Activated T-cell treated with anti-CD3 and anti-CD28 coated beads, Interleukin-2, amount 50 U/mL, for 72 hours (primary cell): ENCODE measurements around the gene FAT1. TPM values are rescaled to one million over a fixed set of nuclear protein-coding genes. Genes with fewer than 3 reads are reported as not detected.

Experiments used
- ATAC-seq, 2 donors: fragments of 150-1000 bp; cut with Tn5 transposase; replicated peaks in 1 of 2; 2 replicates each; pipeline ENCODE4 v1.10.0; 2021; ENCODE audit warnings: moderate library complexity in 2 of 2, mild to moderate bottlenecking in 1 of 2
- DNase-seq, 2 donors: peaks; one replicate each; pipeline ENCODE4 v3.0.0; 2021 to 2022; ENCODE audit warnings: mixed read lengths in 1 of 2
- H3K27ac Mint-ChIP-seq: one replicate; pipeline ENCODE4 v1.8.0; 2022; ENCODE audit warnings: mild to moderate bottlenecking, moderate library complexity, mixed read lengths
- H3K27me3 Mint-ChIP-seq: one replicate; pipeline ENCODE4 v1.8.0; 2022; ENCODE audit warnings: low read depth, mixed read lengths
- H3K36me3 Mint-ChIP-seq, 2 donors: one replicate each; pipeline ENCODE4 v1.8.0; 2022; ENCODE audit warnings: mixed read lengths in 2 of 2, mild to moderate bottlenecking in 1 of 2; ENCODE audit not compliant: insufficient read depth in 2 of 2
- H3K4me1 Mint-ChIP-seq: one replicate; pipeline ENCODE4 v1.8.0; 2022; ENCODE audit warnings: low read depth, mixed read lengths
- H3K4me3 Mint-ChIP-seq, 2 donors: one replicate each; pipeline ENCODE4 v1.8.0; 2022; ENCODE audit warnings: mild to moderate bottlenecking in 2 of 2, mixed read lengths in 2 of 2, moderate library complexity in 2 of 2
- H3K9me3 Mint-ChIP-seq, 2 donors: one replicate each; pipeline ENCODE4 v1.8.0; 2022; ENCODE audit warnings: mixed read lengths in 2 of 2
- total RNA-seq, 2 donors: library from RNA; stranded (reverse); gene quantifications; one replicate each; pipeline ENCODE4 v1.2.3, GENCODE V29; 2022

Gene FAT1
- total RNA-seq, 2 donors from 2014 or later, result 0.07 to 0.36 TPM

- Mint-ChIP-seq H3K9me3 (peaks cover 2 to 6% of the 10 kb centered on the region in 2 donors), H3K4me3 (no peak overlapping the region), H3K36me3 (no peaks in the 10 kb centered on the region), H3K27me3 (no peaks in the 10 kb centered on the region), H3K27ac (no peak overlapping the region), H3K4me1 (no peaks in the 10 kb centered on the region)
- DNase-seq, result no peak
- no peak for ATAC-seq
Measured at GRCh38 chr4:186708554-186708953, 15.1 kb downstream of the FAT1 start.

- Mint-ChIP-seq H3K36me3 (no peaks in the 10 kb centered on the region), H3K9me3 (peaks cover 2 to 6% of the 10 kb centered on the region in 2 donors), H3K27me3 (no peaks in the 10 kb centered on the region), H3K4me3 (no peak overlapping the region), H3K27ac (no peak overlapping the region), H3K4me1 (no peaks in the 10 kb centered on the region)
- DNase-seq, result no peak
- no peak for ATAC-seq
Measured at GRCh38 chr4:186707996-186708395, 15.7 kb downstream of the FAT1 start.

- H3K4me1 Mint-ChIP-seq, result no peaks in the 10 kb centered on the region
- DNase-seq (no peak), ATAC-seq (no peak)
- no peak overlapping the region for H3K27ac Mint-ChIP-seq
- no peaks in the 10 kb centered on the region for H3K36me3 Mint-ChIP-seq
- no peak overlapping the region for H3K4me3 Mint-ChIP-seq
- peaks cover 2 to 6% of the 10 kb centered on the region in 2 donors for H3K9me3 Mint-ChIP-seq
- no peaks in the 10 kb centered on the region for H3K27me3 Mint-ChIP-seq
Measured at GRCh38 chr4:186707574-186707973, 16.1 kb downstream of the FAT1 start.

- H3K4me1 Mint-ChIP-seq, result no peaks in the 10 kb centered on the region
- H3K4me3 Mint-ChIP-seq, result no peak overlapping the region
- no peak for DNase-seq
- peaks cover 2 to 4% of the 10 kb centered on the region in 2 donors for H3K9me3 Mint-ChIP-seq
- no peaks in the 10 kb centered on the region for H3K27me3 Mint-ChIP-seq
- H3K27ac Mint-ChIP-seq, result no peak overlapping the region
- no peaks in the 10 kb centered on the region for H3K36me3 Mint-ChIP-seq
- ATAC-seq, result no peak
Measured at GRCh38 chr4:186704057-186704456, 19.6 kb downstream of the FAT1 start.

GRCh38 chr4:186703510-186703909 is 20.1 kb downstream of the FAT1 start:
- Mint-ChIP-seq H3K27ac (no peak overlapping the region), H3K36me3 (no peaks in the 10 kb centered on the region), H3K4me1 (no peaks in the 10 kb centered on the region), H3K4me3 (no peak overlapping the region), H3K9me3 (peaks cover 2 to 4% of the 10 kb centered on the region in 2 donors), H3K27me3 (no peaks in the 10 kb centered on the region)
- no peak for DNase-seq
- ATAC-seq, result no peak

GRCh38 chr4:186702940-186703339 is 20.7 kb downstream of the FAT1 start:
- no peak overlapping the region for H3K27ac Mint-ChIP-seq
- ATAC-seq (no peak), DNase-seq (no peak)
- peaks cover 5 to 7% of the 10 kb centered on the region in 2 donors for H3K9me3 Mint-ChIP-seq
- H3K27me3 Mint-ChIP-seq, result no peaks in the 10 kb centered on the region
- H3K4me1 Mint-ChIP-seq, result no peaks in the 10 kb centered on the region
- H3K36me3 Mint-ChIP-seq, result no peaks in the 10 kb centered on the region
- H3K4me3 Mint-ChIP-seq, result no peak overlapping the region

- Mint-ChIP-seq H3K36me3 (no peaks in the 10 kb centered on the region), H3K27me3 (no peaks in the 10 kb centered on the region), H3K4me3 (no peak overlapping the region), H3K27ac (no peak overlapping the region), H3K4me1 (no peaks in the 10 kb centered on the region), H3K9me3 (peaks cover 5 to 7% of the 10 kb centered on the region in 2 donors)
- DNase-seq (no peak), ATAC-seq (no peak)
Measured at GRCh38 chr4:186702297-186702696, 21.4 kb downstream of the FAT1 start.

- Mint-ChIP-seq H3K9me3 (peaks cover 5 to 7% of the 10 kb centered on the region in 2 donors), H3K4me1 (no peaks in the 10 kb centered on the region), H3K4me3 (no peak overlapping the region), H3K27me3 (no peaks in the 10 kb centered on the region), H3K36me3 (no peaks in the 10 kb centered on the region), H3K27ac (no peak overlapping the region)
- ATAC-seq (no peak), DNase-seq (no peak)
Measured at GRCh38 chr4:186701788-186702187, 21.9 kb downstream of the FAT1 start.

GRCh38 chr4:186701273-186701672 is 22.4 kb downstream of the FAT1 start:
- peaks cover 0 to 1% of the 10 kb centered on the region in 2 donors for H3K36me3 Mint-ChIP-seq
- H3K4me3 Mint-ChIP-seq, result no peak overlapping the region
- peaks cover 7% of the 10 kb centered on the region in 2 donors for H3K9me3 Mint-ChIP-seq
- ATAC-seq (no peak), DNase-seq (no peak)
- no peaks in the 10 kb centered on the region for H3K27me3 Mint-ChIP-seq
- H3K4me1 Mint-ChIP-seq, result no peaks in the 10 kb centered on the region
- no peak overlapping the region for H3K27ac Mint-ChIP-seq

- DNase-seq (no peak), ATAC-seq (no peak)
- Mint-ChIP-seq H3K4me3 (no peak overlapping the region), H3K27ac (no peak overlapping the region), H3K4me1 (no peaks in the 10 kb centered on the region), H3K27me3 (no peaks in the 10 kb centered on the region), H3K9me3 (peaks cover 7 to 8% of the 10 kb centered on the region in 2 donors), H3K36me3 (peaks cover 0 to 2% of the 10 kb centered on the region in 2 donors)
Measured at GRCh38 chr4:186700746-186701145, 22.9 kb downstream of the FAT1 start.

- Mint-ChIP-seq H3K9me3 (peaks cover 5 to 8% of the 10 kb centered on the region in 2 donors), H3K36me3 (peaks cover 0 to 2% of the 10 kb centered on the region in 2 donors), H3K27ac (no peak overlapping the region), H3K4me3 (no peak overlapping the region), H3K27me3 (no peaks in the 10 kb centered on the region), H3K4me1 (no peaks in the 10 kb centered on the region)
- DNase-seq (no peak), ATAC-seq (no peak)
Measured at GRCh38 chr4:186699881-186700397, 23.7 kb downstream of the FAT1 start.

- H3K27ac Mint-ChIP-seq, result no peak overlapping the region
- no peak overlapping the region for H3K4me3 Mint-ChIP-seq
- H3K36me3 Mint-ChIP-seq, result peaks cover 0 to 2% of the 10 kb centered on the region in 2 donors
- peaks cover 5 to 8% of the 10 kb centered on the region in 2 donors for H3K9me3 Mint-ChIP-seq
- H3K4me1 Mint-ChIP-seq, result no peaks in the 10 kb centered on the region
- ATAC-seq, result no peak
- H3K27me3 Mint-ChIP-seq, result no peaks in the 10 kb centered on the region
- DNase-seq, result no peak
Measured at GRCh38 chr4:186699298-186699697, 24.4 kb downstream of the FAT1 start.

GRCh38 chr4:186698525-186698924 is 25.1 kb downstream of the FAT1 start:
- no peaks in the 10 kb centered on the region for H3K27me3 Mint-ChIP-seq
- H3K36me3 Mint-ChIP-seq, result peaks cover 2% of the 10 kb centered on the region in 2 donors
- H3K4me3 Mint-ChIP-seq, result no peak overlapping the region
- ATAC-seq, result no peak
- DNase-seq, result no peak
- H3K27ac Mint-ChIP-seq, result no peak overlapping the region
- peaks cover 10 to 13% of the 10 kb centered on the region in 2 donors for H3K9me3 Mint-ChIP-seq
- H3K4me1 Mint-ChIP-seq, result no peaks in the 10 kb centered on the region

- Mint-ChIP-seq H3K4me3 (no peak overlapping the region), H3K27ac (no peak overlapping the region), H3K9me3 (peaks cover 10 to 13% of the 10 kb centered on the region in 2 donors), H3K36me3 (peaks cover 2% of the 10 kb centered on the region in 2 donors), H3K27me3 (no peaks in the 10 kb centered on the region), H3K4me1 (no peaks in the 10 kb centered on the region)
- DNase-seq, result no peak
- no peak for ATAC-seq
Measured at GRCh38 chr4:186698028-186698427, 25.6 kb downstream of the FAT1 start.
